Neural cell (in vitro differentiated cells): Measurements from ENCODE around the gene ROR2. TPM values are rescaled to one million over a fixed set of nuclear protein-coding genes. Genes with fewer than 3 reads are reported as not detected.

Experiments
- H2AFZ ChIP-seq: fragments of 200-600, 300-800 bp; sonication (generic), shearing (Covaris generic); 2 replicates; pipeline ENCODE4 v1.6.0; 2014; ENCODE audit warnings: low read depth, mild to moderate bottlenecking, antibody characterized with exemption, low read length, moderate library complexity
- H3F3A ChIP-seq: fragments of 200-600 bp; shearing (Covaris generic); 2 replicates; pipeline ENCODE4 v1.6.1; 2016; ENCODE audit warnings: mild to moderate bottlenecking, moderate library complexity, mixed read lengths, antibody characterized with exemption, low read length; ENCODE audit not compliant: insufficient read depth, poor library complexity, severe bottlenecking
- H3K27ac ChIP-seq: fragments of 200-600, 300-800 bp; sonication (generic), shearing (Covaris generic); 2 replicates; pipeline ENCODE4 v1.5.1; 2014; ENCODE audit warnings: mild to moderate bottlenecking, low read length, moderate library complexity
- H3K27me3 ChIP-seq: fragments of 300-800, 200-600 bp; sonication (generic), shearing (Covaris generic); 2 replicates; pipeline ENCODE4 v1.6.0; 2014; ENCODE audit warnings: mild to moderate bottlenecking, low read depth, low read length, moderate library complexity; ENCODE audit not compliant: insufficient read depth
- H3K36me3 ChIP-seq: fragments of 300-800, 200-600 bp; sonication (generic), shearing (Covaris generic); 2 replicates; pipeline ENCODE4 v1.5.1; 2014; ENCODE audit warnings: mild to moderate bottlenecking, antibody characterized with exemption, low read length, moderate library complexity; ENCODE audit not compliant: insufficient read depth
- H3K4me2 ChIP-seq: fragments of 300-800, 200-600 bp; sonication (generic), shearing (Covaris generic); 2 replicates; pipeline ENCODE4 v1.6.0; 2014; ENCODE audit warnings: mild to moderate bottlenecking, low read length
- H3K4me3 ChIP-seq: fragments of 300-800, 200-600 bp; sonication (generic), shearing (Covaris generic); 2 replicates; pipeline ENCODE4 v1.5.1; 2014; ENCODE audit warnings: mild to moderate bottlenecking, low read length, moderate library complexity
- H3K79me2 ChIP-seq: fragments of 200-600 bp; shearing (Covaris generic); replicated peaks from 2 replicates; pipeline ENCODE4 v1.6.0; 2014; ENCODE audit warnings: mild to moderate bottlenecking, low read length, moderate library complexity; ENCODE audit not compliant: insufficient read depth
- H3K9ac ChIP-seq: fragments of 300-800, 200-600 bp; sonication (generic), shearing (Covaris generic); 2 replicates; pipeline ENCODE4 v1.6.1; 2016; ENCODE audit warnings: mild to moderate bottlenecking, low read length, mixed read lengths
- H3K9me2 ChIP-seq: fragments of 200-600 bp; shearing (Covaris generic); 2 replicates; pipeline ENCODE4 v1.6.1; 2016; ENCODE audit warnings: mild to moderate bottlenecking, low read length, mixed read lengths; ENCODE audit not compliant: insufficient read depth
- H3K9me3 ChIP-seq: fragments of 200-600, 300-800 bp; sonication (generic), shearing (Covaris generic); 2 replicates; pipeline ENCODE4 v1.6.1; 2016; ENCODE audit warnings: mild to moderate bottlenecking, mixed run types, low read length, moderate library complexity, mixed read lengths
- H4K20me1 ChIP-seq: fragments of 200-600 bp; shearing (Covaris generic); 2 replicates; pipeline ENCODE4 v1.6.1; 2016; ENCODE audit warnings: mild to moderate bottlenecking, mixed run types; ENCODE audit not compliant: insufficient read depth
- CTCF ChIP-seq: fragments of 450-650 bp; IDR thresholded peaks from 2 replicates; pipeline ENCODE4 v1.5.1; 2014; ENCODE audit warnings: antibody characterized with exemption, mild to moderate bottlenecking, moderate library complexity; ENCODE audit not compliant: poor library complexity, severe bottlenecking
- EP300 ChIP-seq: fragments of 450-650 bp; conservative IDR thresholded peaks from 2 replicates; pipeline ENCODE4 v1.6.1; 2014; ENCODE audit warnings: antibody characterized with exemption, mild to moderate bottlenecking, moderate library complexity; ENCODE audit not compliant: poor library complexity, severe bottlenecking
- EZH2 ChIP-seq: fragments of 200-600, 300-800 bp; shearing (Covaris generic), sonication (generic); IDR thresholded peaks from 2 replicates; pipeline ENCODE4 v1.6.1; 2014; ENCODE audit warnings: antibody characterized with exemption, low read length, borderline replicate concordance, mild to moderate bottlenecking; ENCODE audit not compliant: insufficient read depth, poor library complexity, severe bottlenecking
- MXI1 ChIP-seq: fragments of 450-650 bp; conservative IDR thresholded peaks from 2 replicates; pipeline ENCODE4 v1.6.1; 2014; ENCODE audit warnings: antibody characterized with exemption, mild to moderate bottlenecking; ENCODE audit not compliant: poor library complexity, severe bottlenecking
- POLR2AphosphoS5 ChIP-seq: IDR thresholded peaks from 2 replicates; pipeline ENCODE4 v1.6.1; 2012
- RAD21 ChIP-seq: fragments of 450-650 bp; conservative IDR thresholded peaks from 2 replicates; pipeline ENCODE4 v1.6.1; 2014; ENCODE audit warnings: antibody characterized with exemption, mild to moderate bottlenecking, moderate library complexity
- REST ChIP-seq: IDR thresholded peaks from 2 replicates; pipeline ENCODE4 v1.6.1; 2012; ENCODE audit warnings: borderline replicate concordance
- SMC3 ChIP-seq: fragments of 450-650 bp; conservative IDR thresholded peaks from 2 replicates; pipeline ENCODE4 v1.6.1; 2014; ENCODE audit warnings: antibody characterized with exemption, mild to moderate bottlenecking, moderate library complexity; ENCODE audit not compliant: poor library complexity
- TAF1 ChIP-seq: IDR thresholded peaks from 2 replicates; pipeline ENCODE4 v1.6.1; 2012; ENCODE audit warnings: low read depth
- polyA plus RNA-seq: library from polyadenylated mRNA; depleted of rRNA; stranded (reverse); fragments of >200 nt; gene quantifications from 2 replicates; pipeline ENCODE4 v1.2.3, GENCODE V29; 2014

ROR2 gene
- polyA plus RNA-seq, 1 donor from 2014 or later = 0.33 TPM

GRCh38 chr9:91843623-91844148 is 106.3 kb downstream of the ROR2 start:
- TF ChIP-seq REST (no peak), TAF1 (no peak), CTCF (no peak), POLR2AphosphoS5 (no peak), SMC3 (no peak), MXI1 (no peak), EZH2 (no peak), EP300 (no peak), RAD21 (no peak)
- Histone ChIP-seq H3K36me3 (no peaks in the 10 kb centered on the region), H2AFZ (no peak overlapping the region), H3K9me3 (no peaks in the 10 kb centered on the region), H3K9ac (no peak overlapping the region), H3K9me2 (no peaks in the 10 kb centered on the region), H3K4me3 (peak overlapping the region; percentile 21), H3K27me3 (no peaks in the 10 kb centered on the region), H4K20me1 (no peaks in the 10 kb centered on the region), H3K27ac (no peak overlapping the region), H3K79me2 (no peaks in the 10 kb centered on the region), H3K4me2 (no peak overlapping the region), H3F3A (no peaks in the 10 kb centered on the region)

GRCh38 chr9:91843093-91843492 is 106.9 kb downstream of the ROR2 start:
- H3K27ac ChIP-seq = no peak overlapping the region
- H3K36me3 ChIP-seq = no peaks in the 10 kb centered on the region
- H3K9me2 ChIP-seq = no peaks in the 10 kb centered on the region
- H3K4me2 ChIP-seq = no peak overlapping the region
- H3K9ac ChIP-seq = no peak overlapping the region
- no peak overlapping the region for H2AFZ ChIP-seq
- no peak overlapping the region for H3K4me3 ChIP-seq
- no peaks in the 10 kb centered on the region for H3K79me2 ChIP-seq
- no peaks in the 10 kb centered on the region for H3K27me3 ChIP-seq
- H3F3A ChIP-seq = no peaks in the 10 kb centered on the region
- H4K20me1 ChIP-seq = no peaks in the 10 kb centered on the region
- H3K9me3 ChIP-seq = no peaks in the 10 kb centered on the region
- TF ChIP-seq EP300 (no peak), CTCF (no peak), MXI1 (no peak), RAD21 (no peak), TAF1 (no peak), SMC3 (no peak), REST (no peak), POLR2AphosphoS5 (no peak), EZH2 (no peak)
